GM18502 (cell line): ENCODE data around the gene AAR2.

Experiments used
- ATAC-seq: cut with Tn5 transposase; IDR thresholded peaks from one replicate; pipeline ENCODE4 v1.9.1; 2021; ENCODE audit warnings: mild to moderate bottlenecking; ENCODE audit not compliant: unreplicated experiment, poor library complexity

Gene AAR2

GRCh38 chr20:36254076-36254475, 17.8 kb downstream of the AAR2 start:
- ATAC-seq: no peak

DNA sequence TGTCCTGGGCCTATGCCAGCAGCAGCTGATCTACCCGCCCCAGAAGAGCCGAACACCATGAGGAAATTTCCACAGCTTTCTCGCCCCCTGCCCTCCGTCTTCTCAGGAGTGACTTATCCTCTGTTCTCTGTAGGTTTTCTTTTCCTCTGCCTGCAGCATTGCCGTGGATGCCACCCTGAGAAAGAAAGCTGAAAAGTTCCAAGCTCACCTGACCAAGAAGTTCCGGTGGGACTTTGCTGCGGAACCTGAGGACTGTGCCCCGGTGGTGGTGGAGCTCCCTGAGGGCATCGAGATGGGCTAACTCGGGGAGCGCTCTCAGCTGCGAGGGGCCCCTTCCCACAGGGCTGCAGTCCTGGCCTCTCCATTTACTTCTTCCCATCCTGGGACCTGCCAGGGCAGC, 19.2 kb downstream of the AAR2 start:
- no peak for ATAC-seq

GRCh38 chr20:36259177-36260061, 23.1 kb downstream of the AAR2 start:
- no peak for ATAC-seq

DNA sequence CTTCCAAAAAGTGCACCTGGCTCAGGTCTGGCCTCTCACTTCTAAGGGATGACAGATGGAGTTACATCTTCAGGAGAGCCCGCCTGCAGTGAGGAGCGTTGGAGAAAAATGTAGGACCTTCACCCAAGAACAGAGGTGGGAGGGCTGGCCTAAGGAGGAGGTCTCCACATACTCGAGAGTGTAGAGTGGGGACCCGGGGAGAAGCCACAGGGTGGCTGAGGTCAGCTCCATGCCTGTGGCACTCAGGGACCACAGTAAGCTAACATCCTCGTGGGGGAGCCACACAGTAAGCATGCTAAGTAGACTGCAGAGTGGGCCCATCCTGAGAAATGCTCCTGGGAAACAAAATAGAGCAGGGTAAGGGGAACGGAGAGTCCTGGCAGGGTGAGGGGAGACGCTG, 24.0 kb downstream of the AAR2 start:
- no peak for ATAC-seq

GRCh38 chr20:36261389-36262105, 25.3 kb downstream of the AAR2 start:
- ATAC-seq: no peak

- no peak for ATAC-seq
These were observed 26.2 kb downstream of the AAR2 start for GRCh38 chr20:36262440-36262839.

DNA sequence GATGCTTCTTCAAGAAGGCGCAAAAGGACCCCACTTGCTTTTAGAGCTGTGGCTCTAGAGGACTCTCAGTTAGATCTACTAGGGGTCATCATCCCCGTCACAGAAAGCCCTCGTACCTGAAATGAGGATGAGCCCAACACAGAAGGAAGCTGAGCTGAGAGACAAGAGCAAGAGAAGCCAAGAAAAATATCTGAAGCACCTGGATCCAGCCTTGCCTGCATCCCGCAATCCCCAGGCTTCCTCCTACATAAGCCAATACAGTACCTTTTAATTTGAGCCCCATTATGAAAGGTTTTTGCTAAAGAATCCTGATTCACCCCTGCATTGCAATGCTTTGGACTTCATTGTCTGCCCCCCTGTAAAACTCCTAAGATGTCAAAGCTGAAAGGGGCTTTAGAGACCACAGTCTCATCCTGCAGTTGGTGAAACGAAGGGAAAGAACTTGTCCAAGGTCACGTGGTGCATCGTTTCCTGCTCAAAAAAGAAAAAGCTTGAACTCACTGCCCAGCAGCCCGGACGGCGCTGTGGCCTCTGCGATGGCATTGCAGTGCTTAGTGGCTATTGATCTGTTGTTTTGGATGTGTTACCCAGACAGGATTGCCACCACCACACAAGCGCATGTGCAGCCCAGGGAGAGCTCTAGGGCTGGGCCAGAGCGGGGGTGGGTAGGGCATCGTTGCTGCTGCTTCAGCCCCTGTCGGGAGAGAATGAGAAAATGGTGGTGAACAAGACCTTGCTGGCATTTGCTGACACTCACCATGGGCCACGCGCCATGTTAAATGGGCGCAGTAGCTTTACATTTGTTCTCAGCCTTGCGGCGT, 28.4 kb downstream of the AAR2 start:
- no peak for ATAC-seq

- no peak for ATAC-seq
These were observed 29.9 kb downstream of the AAR2 start for GRCh38 chr20:36266189-36266588.

DNA sequence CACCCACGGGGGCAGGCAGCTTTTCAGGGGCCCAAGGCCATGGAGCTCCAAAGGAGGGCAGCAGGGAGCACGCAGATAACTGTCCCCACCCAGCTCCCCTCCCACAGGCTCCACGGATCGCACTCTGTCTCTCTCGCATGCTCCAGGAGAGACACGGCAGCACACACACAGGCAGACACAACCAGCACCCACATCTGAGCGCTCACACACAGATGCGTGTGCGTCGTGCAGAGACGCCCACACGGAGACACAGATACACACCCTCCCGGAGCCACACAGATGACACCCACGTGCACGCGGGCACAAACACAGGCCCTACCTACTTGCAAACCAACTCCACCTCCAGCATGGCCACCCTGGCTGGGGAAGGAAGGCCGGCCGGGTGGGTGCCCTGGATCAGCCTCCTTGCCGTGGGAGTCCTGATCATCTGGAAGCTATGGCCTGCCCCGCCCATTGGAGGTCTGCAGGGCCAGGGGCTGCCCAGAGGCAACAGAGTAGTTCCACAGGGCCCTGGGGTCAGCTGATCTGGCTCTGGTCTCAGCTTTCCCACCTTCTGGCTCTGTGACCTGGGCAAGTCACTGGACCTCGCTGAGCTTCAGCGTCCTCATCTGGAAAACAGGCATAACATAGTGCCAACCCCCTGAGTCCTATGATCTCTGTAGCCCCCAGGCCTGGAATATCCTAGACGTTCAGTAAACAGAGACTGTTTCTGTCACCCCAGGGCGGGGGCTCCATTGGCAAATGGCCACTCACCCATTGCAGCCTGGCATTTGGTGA, 31.5 kb downstream of the AAR2 start:
- no peak for ATAC-seq

DNA sequence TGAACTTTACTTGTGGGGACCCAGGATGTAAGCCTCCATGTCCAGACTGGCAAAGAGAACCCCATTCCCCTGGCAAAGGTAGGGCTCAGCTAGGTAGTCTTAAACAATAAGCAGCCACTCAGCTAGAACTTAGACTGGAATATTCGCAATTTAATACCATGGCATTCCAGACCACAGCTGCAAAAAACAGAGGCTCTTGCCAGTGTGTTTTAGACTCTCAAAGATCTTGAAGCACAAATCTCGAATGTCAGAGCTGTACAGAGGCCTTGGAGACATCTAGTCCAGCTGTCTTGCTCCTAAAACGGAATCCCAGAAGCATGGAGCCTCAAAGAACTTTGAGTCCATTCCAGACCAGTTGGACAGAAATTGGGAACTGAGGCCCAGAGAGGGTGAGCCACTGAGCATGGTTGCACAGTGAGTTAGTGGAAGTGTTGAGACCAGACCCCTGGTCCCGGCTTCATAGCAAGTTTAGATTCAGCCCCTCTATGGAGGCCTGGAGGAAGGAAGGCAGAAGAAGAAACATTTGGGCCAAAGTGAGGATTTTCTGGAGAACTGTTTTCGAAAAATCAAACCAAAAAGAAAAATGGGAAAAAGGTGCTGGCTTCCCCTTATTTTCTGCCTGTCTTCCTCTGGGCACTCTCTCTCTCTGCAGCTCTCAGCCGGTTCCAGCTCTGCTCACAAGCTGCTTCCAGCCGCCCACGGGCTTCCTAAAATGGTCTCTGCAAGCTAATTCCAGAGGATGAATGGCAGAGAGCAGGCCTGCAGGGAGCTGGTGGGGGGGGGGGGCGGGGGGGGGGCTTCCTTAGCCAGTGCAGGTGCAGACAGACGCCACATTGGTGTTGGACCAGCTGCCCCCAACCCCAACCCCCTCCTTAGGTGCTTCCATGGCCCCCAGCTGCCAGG, 32.4 kb downstream of the AAR2 start:
- no peak for ATAC-seq

DNA sequence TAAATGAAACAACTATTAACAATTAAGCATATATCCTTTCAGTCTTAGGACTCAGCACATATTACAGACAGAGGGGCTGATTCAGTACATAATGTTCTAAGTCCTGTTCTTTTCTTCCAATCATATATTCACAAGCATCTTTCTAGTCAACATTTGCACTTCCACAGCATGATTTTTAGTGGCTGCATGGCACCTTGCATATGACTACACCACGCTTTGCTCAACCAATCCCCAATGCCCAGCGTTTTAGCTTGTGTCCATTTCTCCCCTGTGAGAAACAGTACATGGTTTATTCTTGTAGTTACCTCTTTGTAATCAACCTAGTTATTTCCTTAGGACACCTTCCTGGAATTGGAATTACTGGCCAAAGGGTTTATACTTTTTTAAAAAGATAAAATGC, 33.2 kb downstream of the AAR2 start:
- ATAC-seq: no peak

GRCh38 chr20:36270744-36271638, 34.7 kb downstream of the AAR2 start:
- no peak for ATAC-seq

GRCh38 chr20:36271639-36272546, 35.6 kb downstream of the AAR2 start:
- ATAC-seq: no peak

DNA sequence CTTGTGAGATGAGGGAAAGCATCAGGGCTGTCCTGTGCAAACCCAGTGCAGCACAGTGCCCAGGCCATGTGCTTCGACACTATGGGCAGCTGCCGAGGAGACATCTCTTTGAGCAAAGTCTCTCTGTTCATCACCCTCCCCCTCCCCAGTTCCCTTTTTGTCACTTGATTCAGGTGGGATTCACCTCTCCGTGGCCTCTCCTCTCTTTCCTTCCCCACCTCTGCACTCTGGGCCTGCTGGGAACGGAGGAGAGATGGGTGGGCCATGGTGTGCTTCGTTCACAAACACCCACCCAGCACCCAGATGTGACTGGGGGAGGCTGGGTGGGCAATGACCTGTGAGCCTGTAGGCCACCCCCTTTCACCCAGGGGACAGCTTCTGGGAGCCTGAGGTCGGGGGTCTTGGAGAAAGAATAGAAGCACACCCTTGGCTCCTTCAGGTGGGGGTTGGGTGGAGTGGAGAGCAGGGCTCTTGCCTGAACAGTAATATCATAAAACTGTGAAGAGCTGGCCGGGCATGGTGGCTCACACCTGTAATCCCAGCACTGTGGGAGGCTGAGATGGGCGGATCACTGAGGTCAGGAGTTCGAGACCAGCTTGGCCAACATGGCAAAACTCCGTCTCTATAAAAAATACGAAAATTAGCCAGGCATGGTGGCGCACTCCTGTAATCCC, 36.4 kb downstream of the AAR2 start:
- ATAC-seq: no peak

DNA sequence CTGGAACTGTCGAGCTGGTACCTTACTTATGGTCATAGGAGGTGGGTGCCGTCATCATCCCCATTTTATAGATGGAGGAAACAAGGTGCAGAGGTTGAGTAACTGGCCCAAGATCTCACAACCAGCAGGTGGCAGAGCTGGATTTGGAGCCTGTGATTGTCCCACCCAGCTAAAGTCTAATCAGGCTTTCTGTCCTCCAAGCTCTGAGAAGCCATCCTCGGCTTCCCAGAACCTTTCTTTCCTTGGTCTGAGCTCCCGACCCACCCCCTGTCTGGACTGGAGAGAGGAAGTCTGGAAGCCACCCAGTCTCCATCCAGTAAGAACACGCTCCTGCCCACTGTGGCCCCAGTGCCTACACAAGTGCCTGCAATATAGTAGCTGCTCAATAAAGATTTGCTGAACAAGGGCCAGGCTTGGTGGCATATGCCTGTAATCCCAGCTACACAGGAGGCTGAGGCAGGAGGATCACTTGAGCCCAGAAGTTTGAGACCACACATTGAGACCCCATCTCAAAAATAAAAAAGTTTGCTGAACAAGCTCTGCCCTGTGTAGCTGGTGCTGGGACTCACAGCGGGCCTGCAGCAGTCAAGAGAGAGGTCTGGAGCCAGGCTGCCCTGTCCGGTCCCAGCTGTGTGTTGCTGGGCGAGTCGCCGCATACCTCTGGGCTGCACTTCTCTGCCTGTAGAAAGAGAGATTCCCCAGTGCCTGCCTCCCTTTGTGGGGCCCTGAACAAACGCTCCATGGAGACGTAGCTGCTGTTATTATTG, 37.3 kb downstream of the AAR2 start:
- ATAC-seq: no peak
